Muscle layer of duodenum (tissue), 2 donors: ENCODE measurements around the gene CGB2.

Experiments used
- H3K27ac ChIP-seq: one replicate; pipeline ENCODE4 v1.7.0; 2013; ENCODE audit warnings: mild to moderate bottlenecking, low read length
- H3K27me3 ChIP-seq: one replicate; pipeline ENCODE4 v1.7.0; 2013; ENCODE audit warnings: low read depth, mild to moderate bottlenecking, control low read depth, low read length
- H3K36me3 ChIP-seq, 2 donors: one replicate each; pipeline ENCODE4 v1.7.0; 2013; ENCODE audit warnings: low read length in 2 of 2, control low read depth in 1 of 2, mild to moderate bottlenecking in 1 of 2; ENCODE audit not compliant: insufficient read depth in 2 of 2, control insufficient read depth in 1 of 2
- H3K4me1 ChIP-seq, 2 donors: one replicate each; pipeline ENCODE4 v1.7.0; 2013; ENCODE audit warnings: low read length in 2 of 2, mild to moderate bottlenecking in 2 of 2, control low read depth in 1 of 2, moderate library complexity in 1 of 2; ENCODE audit not compliant: insufficient read depth in 2 of 2, control insufficient read depth in 1 of 2
- H3K4me3 ChIP-seq, 2 donors: one replicate each; pipeline ENCODE4 v1.7.0; 2013; ENCODE audit warnings: low read length in 2 of 2, low read depth in 1 of 2, mild to moderate bottlenecking in 1 of 2
- H3K9me3 ChIP-seq, 2 donors: one replicate each; pipeline ENCODE4 v1.7.0; 2013; ENCODE audit warnings: low read length in 2 of 2, control low read depth in 1 of 2, mild to moderate bottlenecking in 1 of 2; ENCODE audit not compliant: control insufficient read depth in 1 of 2
- donor health status: healthy.

CGB2 gene

GRCh38 chr19:49059053-49059452, 27.4 kb downstream of the CGB2 start:
- peaks cover 11% of the 10 kb centered on the region for H3K27me3 ChIP-seq

GRCh38 chr19:49061000-49061399, 29.3 kb downstream of the CGB2 start:
- H3K4me1 ChIP-seq, result peaks cover 0 to 31% of the 10 kb centered on the region in 2 donors
- H3K36me3 ChIP-seq, result no peaks in the 10 kb centered on the region
- H3K27me3 ChIP-seq, result peaks cover 17% of the 10 kb centered on the region
- H3K4me3 ChIP-seq, result no peak overlapping the region
- H3K9me3 ChIP-seq, result no peaks in the 10 kb centered on the region
- H3K27ac ChIP-seq, result no peak overlapping the region

More at GRCh38 chr19:49059053-49059452, 27.4 kb downstream of the CGB2 start:
- no peaks in the 10 kb centered on the region for H3K36me3 ChIP-seq
- H3K4me3 ChIP-seq, result no peak overlapping the region
- H3K9me3 ChIP-seq, result no peaks in the 10 kb centered on the region
- H3K27ac ChIP-seq, result no peak overlapping the region
- peaks cover 0 to 21% of the 10 kb centered on the region in 2 donors for H3K4me1 ChIP-seq

- Histone ChIP-seq H3K4me1 (peaks cover 0 to 28% of the 10 kb centered on the region in 2 donors), H3K27ac (no peak overlapping the region), H3K4me3 (no peak overlapping the region), H3K36me3 (no peaks in the 10 kb centered on the region), H3K27me3 (peaks cover 14% of the 10 kb centered on the region), H3K9me3 (no peaks in the 10 kb centered on the region)
These were observed 29.8 kb downstream of the CGB2 start for GRCh38 chr19:49061445-49061844.

- Histone ChIP-seq H3K4me3 (no peak overlapping the region), H3K27ac (no peak overlapping the region), H3K27me3 (peaks cover 9% of the 10 kb centered on the region), H3K36me3 (no peaks in the 10 kb centered on the region), H3K4me1 (peaks cover 0 to 12% of the 10 kb centered on the region in 2 donors), H3K9me3 (no peaks in the 10 kb centered on the region)
These were observed 32.4 kb downstream of the CGB2 start for GRCh38 chr19:49064029-49064629.

- H3K4me3 ChIP-seq, result no peak within 1 kb of the TSS
- no peaks in the 10 kb centered on the region for H3K36me3 ChIP-seq
- no peak within 1 kb of the TSS for H3K27ac ChIP-seq
- H3K27me3 ChIP-seq, result peaks cover 10% of the 10 kb centered on the region
- peaks cover 0 to 12% of the 10 kb centered on the region in 2 donors for H3K4me1 ChIP-seq
- H3K9me3 ChIP-seq, result no peaks in the 10 kb centered on the region
These were observed 33.3 kb downstream of the CGB2 start, which contains the start of gene NTF4 for GRCh38 chr19:49064768-49065611. TSS of gene NTF4 (minus strand) at chr19:49064818. CDS start at chr19:49061997, 2,821 bp downstream.

- Histone ChIP-seq H3K36me3 (no peaks in the 10 kb centered on the region), H3K4me3 (no peak overlapping the region), H3K27me3 (peaks cover 10% of the 10 kb centered on the region), H3K4me1 (peaks cover 0 to 12% of the 10 kb centered on the region in 2 donors), H3K27ac (no peak overlapping the region), H3K9me3 (no peaks in the 10 kb centered on the region)
These were observed 34.3 kb downstream of the CGB2 start for GRCh38 chr19:49065905-49066512.

GRCh38 chr19:49067554-49067953, 35.9 kb downstream of the CGB2 start:
- Histone ChIP-seq H3K4me1 (peaks cover 0 to 12% of the 10 kb centered on the region in 2 donors), H3K9me3 (no peaks in the 10 kb centered on the region), H3K27me3 (peaks cover 15% of the 10 kb centered on the region), H3K27ac (no peak overlapping the region), H3K36me3 (no peaks in the 10 kb centered on the region), H3K4me3 (no peak overlapping the region)

GRCh38 chr19:49069026-49069425, 37.3 kb downstream of the CGB2 start:
- Histone ChIP-seq H3K4me1 (peaks cover 0 to 12% of the 10 kb centered on the region in 2 donors), H3K36me3 (no peaks in the 10 kb centered on the region), H3K27ac (no peak overlapping the region), H3K9me3 (no peaks in the 10 kb centered on the region), H3K4me3 (no peak overlapping the region), H3K27me3 (peaks cover 23% of the 10 kb centered on the region)

GRCh38 chr19:49070416-49070815, 38.7 kb downstream of the CGB2 start:
- no peaks in the 10 kb centered on the region for H3K36me3 ChIP-seq
- no peak overlapping the region for H3K4me3 ChIP-seq
- no peak overlapping the region for H3K27ac ChIP-seq
- no peaks in the 10 kb centered on the region for H3K9me3 ChIP-seq
- H3K4me1 ChIP-seq, result peaks cover 0 to under 1% of the 10 kb centered on the region in 2 donors
- peaks cover 18% of the 10 kb centered on the region for H3K27me3 ChIP-seq

GRCh38 chr19:49071860-49072547, 40.3 kb downstream of the CGB2 start:
- Histone ChIP-seq H3K4me3 (no peak overlapping the region), H3K27ac (no peak overlapping the region), H3K4me1 (no peaks in the 10 kb centered on the region), H3K36me3 (no peaks in the 10 kb centered on the region), H3K9me3 (no peaks in the 10 kb centered on the region), H3K27me3 (peaks cover 17% of the 10 kb centered on the region)
